Common myeloid progenitor, CD34-positive (primary cell): Measurements from ENCODE around the gene AQP5.

ENCODE experiments used
- CTCF ChIA-PET: fragments of 350-600 bp; sonication (Branson Sonifier 250); formaldehyde crosslinking; loops from one replicate; lab custom pipeline; 2021; ENCODE audit warnings: antibody characterized with exemption; lab: Charles Lee
- POLR2A ChIA-PET: fragments of 350-600 bp; sonication (Branson Sonifier 250); formaldehyde crosslinking; loops from one replicate; lab custom pipeline; 2021; ENCODE audit warnings: antibody characterized with exemption; lab: Charles Lee
- DNase-seq, 3 donors: peaks; one replicate each; pipeline versions ENCODE4 v3.0.0 to v3.0.0-alpha.2; 2013
- H3K27ac ChIP-seq, 2 experiments: 1 replicate in 1 of 2; 2 replicates in 1 of 2; pipeline ENCODE4 v1.7.0; 2013; ENCODE audit warnings: inconsistent platforms in 2 of 2, low read length in 2 of 2, mild to moderate bottlenecking in 2 of 2, low read depth in 1 of 2, moderate library complexity in 1 of 2; ENCODE audit not compliant: severe bottlenecking in 2 of 2, insufficient read depth in 1 of 2, poor library complexity in 1 of 2
- H3K27me3 ChIP-seq, 5 experiments: replicated peaks in 2 of 5; 1 replicate in 3 of 5; 2 replicates in 2 of 5; pipeline versions ENCODE4 v1.6.1 to v1.7.0; 2013; ENCODE audit warnings: low read length in 4 of 5, mild to moderate bottlenecking in 2 of 5, moderate library complexity in 2 of 5, inconsistent platforms in 1 of 5; ENCODE audit not compliant: insufficient read depth in 5 of 5, control insufficient read depth in 4 of 5
- H3K36me3 ChIP-seq, 4 experiments: 1 replicate in 2 of 4; 2 replicates in 2 of 4; pipeline versions ENCODE4 v1.6.1 to v1.7.0; 2013; ENCODE audit warnings: low read length in 3 of 4, control low read depth in 1 of 4, mild to moderate bottlenecking in 1 of 4; ENCODE audit not compliant: control insufficient read depth in 4 of 4, insufficient read depth in 4 of 4
- H3K4me1 ChIP-seq, 4 experiments: 1 replicate in 3 of 4; 2 replicates in 1 of 4; pipeline versions ENCODE4 v1.6.1 to v1.7.1; 2013; ENCODE audit warnings: low read length in 3 of 4, mild to moderate bottlenecking in 3 of 4, control low read depth in 1 of 4, inconsistent platforms in 1 of 4, moderate library complexity in 1 of 4; ENCODE audit not compliant: control insufficient read depth in 4 of 4, insufficient read depth in 4 of 4; ENCODE audit errors: control extremely low read depth in 1 of 4
- H3K4me3 ChIP-seq, 7 experiments: 1 replicate in 4 of 7; 2 replicates in 3 of 7; pipeline versions ENCODE4 v1.5.1 to v1.7.0; 2013; ENCODE audit warnings: mild to moderate bottlenecking in 7 of 7, low read length in 6 of 7, moderate library complexity in 6 of 7, inconsistent platforms in 2 of 7, low read depth in 2 of 7, control low read depth in 1 of 7; ENCODE audit not compliant: insufficient read depth in 4 of 7, control insufficient read depth in 1 of 7; ENCODE audit errors: extremely low read depth in 1 of 7
- H3K9me3 ChIP-seq, 5 experiments: 1 replicate in 4 of 5; 2 replicates in 1 of 5; pipeline versions ENCODE4 v1.6.1 to v1.7.1; 2013; ENCODE audit warnings: low read length in 4 of 5, mild to moderate bottlenecking in 2 of 5, inconsistent platforms in 1 of 5, low read depth in 1 of 5, moderate library complexity in 1 of 5; ENCODE audit not compliant: control insufficient read depth in 4 of 5, insufficient read depth in 2 of 5; ENCODE audit errors: control extremely low read depth in 1 of 5
- WGBS: methylation state at CpG from one replicate; pipeline ENCODE4 v1.1.5; 2013; ENCODE audit not compliant: insufficient coverage; 5-methylcytosine and 5-hydroxymethylcytosine counted together

The AQP5 gene

GRCh38 chr12:49944046-49944445 is 17.6 kb upstream of the AQP5 start:
- H3K9me3 ChIP-seq: no peaks in the 10 kb centered on the region
- peaks cover 2 to 6% (median 3%) of the 10 kb centered on the region in 4 experiments for H3K4me1 ChIP-seq
- H3K27me3 ChIP-seq: peaks cover 0 to 49% (median 20%) of the 10 kb centered on the region in 5 experiments
- no peak overlapping the region for H3K27ac ChIP-seq
- no peaks in the 10 kb centered on the region for H3K36me3 ChIP-seq
- ChIA-PET CTCF (interaction anchor here (0.7 to 2.5 kb wide), 5 partner anchors 15 to 77 kb away, joined by 3 to 9 read pairs (median 4); no protein-coding TSS in a partner anchor), POLR2A (no interaction called here)
- 87% methylated on average over 4 of the region's 5 CpGs for WGBS
- DNase-seq: no peak
- no peak overlapping the region for H3K4me3 ChIP-seq

GRCh38 chr12:49944718-49945117 is 17.0 kb upstream of the AQP5 start:
- H3K36me3 ChIP-seq: no peaks in the 10 kb centered on the region
- CTCF ChIA-PET: interaction anchor here (0.8 to 6.4 kb wide), 12 partner anchors 8 to 126 kb away, joined by 3 to 44 read pairs (median 6); partner anchors contain the start of gene AQP5
- DNase-seq: no peak
- H3K27ac ChIP-seq: no peak overlapping the region
- POLR2A ChIA-PET: no interaction called here
- H3K27me3 ChIP-seq: peaks cover 0 to 56% (median 20%) of the 10 kb centered on the region in 5 experiments
- WGBS: no CpG with 5 or more reads among the region's 3 CpGs
- H3K4me1 ChIP-seq: peaks cover 2 to 6% (median 3%) of the 10 kb centered on the region in 4 experiments
- H3K4me3 ChIP-seq: no peak overlapping the region
- no peaks in the 10 kb centered on the region for H3K9me3 ChIP-seq

GRCh38 chr12:49945394-49946080 is 16.1 kb upstream of the AQP5 start:
- ChIA-PET POLR2A (no interaction called here), CTCF (interaction anchor here (0.6 to 6.4 kb wide), 35 partner anchors 8 to 338 kb away, joined by 3 to 44 read pairs (median 4); partner anchors contain the start of genes AQP5 and LIMA1)
- H3K27me3 ChIP-seq: peaks cover 0 to 63% (median 20%) of the 10 kb centered on the region in 5 experiments
- H3K27ac ChIP-seq: no peak overlapping the region
- DNase-seq: peak; percentile 71 to 79 (median 78)
- H3K4me3 ChIP-seq: peak overlapping the region in 4 of 7 experiments; percentile 21 to 64 (median 57)
- no peaks in the 10 kb centered on the region for H3K36me3 ChIP-seq
- H3K4me1 ChIP-seq: peaks cover 2 to 6% (median 3%) of the 10 kb centered on the region in 4 experiments
- H3K9me3 ChIP-seq: no peaks in the 10 kb centered on the region
- WGBS: 5% methylated on average over 25 of the region's 28 CpGs

GRCh38 chr12:49946086-49946485 is 15.6 kb upstream of the AQP5 start:
- Histone ChIP-seq H3K4me3 (no peak overlapping the region), H3K9me3 (no peaks in the 10 kb centered on the region), H3K27ac (no peak overlapping the region), H3K4me1 (peaks cover 2 to 6% (median 3%) of the 10 kb centered on the region in 4 experiments), H3K36me3 (no peaks in the 10 kb centered on the region), H3K27me3 (peaks cover 0 to 69% (median 22%) of the 10 kb centered on the region in 5 experiments)
- ChIA-PET POLR2A (no interaction called here), CTCF (interaction anchor here (0.7 to 6.4 kb wide), 32 partner anchors 9 to 230 kb away, joined by 3 to 44 read pairs (median 4); partner anchors contain the start of gene AQP5)
- WGBS: 93% methylated on average over 9 of the region's 9 CpGs
- no peak for DNase-seq

- no peak overlapping the region for H3K27ac ChIP-seq
- DNase-seq: no peak
- CTCF ChIA-PET: interaction anchor here (1.0 to 6.4 kb wide), 19 partner anchors 9 to 229 kb away, joined by 3 to 44 read pairs (median 6); partner anchors contain the start of gene AQP5
- 73% methylated on average over 3 of the region's 3 CpGs for WGBS
- peaks cover 0 to 73% (median 26%) of the 10 kb centered on the region in 5 experiments for H3K27me3 ChIP-seq
- no peak overlapping the region for H3K4me3 ChIP-seq
- no peaks in the 10 kb centered on the region for H3K9me3 ChIP-seq
- H3K4me1 ChIP-seq: peaks cover 2 to 6% (median 3%) of the 10 kb centered on the region in 4 experiments
- POLR2A ChIA-PET: no interaction called here
- H3K36me3 ChIP-seq: no peaks in the 10 kb centered on the region
These were observed 15.2 kb upstream of the AQP5 start for GRCh38 chr12:49946497-49946896.

GRCh38 chr12:49947593-49948226 is 14.0 kb upstream of the AQP5 start:
- Histone ChIP-seq H3K9me3 (no peaks in the 10 kb centered on the region), H3K36me3 (no peaks in the 10 kb centered on the region), H3K4me3 (no peak overlapping the region), H3K27me3 (peaks cover 0 to 85% (median 34%) of the 10 kb centered on the region in 5 experiments), H3K27ac (no peak overlapping the region), H3K4me1 (peaks cover 0 to 6% (median 3%) of the 10 kb centered on the region in 4 experiments)
- DNase-seq: no peak
- CTCF ChIA-PET: interaction anchor here (0.9 to 6.4 kb wide), 6 partner anchors 13 to 127 kb away, joined by 3 to 44 read pairs (median 14); partner anchors contain the start of gene AQP5
- POLR2A ChIA-PET: no interaction called here
- WGBS: 76% methylated on average over 5 of the region's 7 CpGs
